ENCODE data around the gene DNAJB2.
"Not testable (repeated sequence)": the region's sequence is repeated elsewhere in the genome, so short reads cannot be mapped to it uniquely, and the experiment has no call there.

DNA sequence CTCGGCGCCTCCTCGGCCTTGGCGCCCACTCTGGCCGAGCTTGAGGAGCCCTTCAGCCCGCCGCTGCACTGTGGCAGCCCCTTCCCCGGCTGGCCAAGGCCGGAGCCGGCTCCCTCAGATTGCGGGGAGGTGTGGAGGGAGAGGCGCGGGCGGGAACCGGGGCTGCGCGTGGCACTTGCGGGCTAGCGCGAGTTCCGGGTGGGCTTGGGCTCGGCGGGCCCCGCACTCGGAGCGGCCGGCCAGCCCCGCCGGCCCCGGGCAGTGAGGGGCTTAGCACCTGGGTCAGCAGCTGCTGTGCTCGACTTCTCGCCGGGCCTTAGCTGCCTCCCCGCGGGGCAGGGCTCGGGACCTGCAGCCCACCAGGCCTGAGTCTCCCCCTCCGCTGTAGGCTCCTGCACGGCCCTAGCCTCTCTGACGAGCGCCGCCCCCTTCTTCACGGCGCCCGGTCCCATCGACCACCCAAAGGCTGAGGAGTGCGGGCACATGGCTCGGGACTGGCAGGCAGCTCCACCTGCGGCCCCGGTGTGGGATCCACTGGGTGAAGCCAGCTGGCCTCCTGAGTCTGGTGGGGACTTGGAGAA lies 33.6 kb downstream of the DNAJB2 start:
- TF ChIP-seq, protein P1, sequence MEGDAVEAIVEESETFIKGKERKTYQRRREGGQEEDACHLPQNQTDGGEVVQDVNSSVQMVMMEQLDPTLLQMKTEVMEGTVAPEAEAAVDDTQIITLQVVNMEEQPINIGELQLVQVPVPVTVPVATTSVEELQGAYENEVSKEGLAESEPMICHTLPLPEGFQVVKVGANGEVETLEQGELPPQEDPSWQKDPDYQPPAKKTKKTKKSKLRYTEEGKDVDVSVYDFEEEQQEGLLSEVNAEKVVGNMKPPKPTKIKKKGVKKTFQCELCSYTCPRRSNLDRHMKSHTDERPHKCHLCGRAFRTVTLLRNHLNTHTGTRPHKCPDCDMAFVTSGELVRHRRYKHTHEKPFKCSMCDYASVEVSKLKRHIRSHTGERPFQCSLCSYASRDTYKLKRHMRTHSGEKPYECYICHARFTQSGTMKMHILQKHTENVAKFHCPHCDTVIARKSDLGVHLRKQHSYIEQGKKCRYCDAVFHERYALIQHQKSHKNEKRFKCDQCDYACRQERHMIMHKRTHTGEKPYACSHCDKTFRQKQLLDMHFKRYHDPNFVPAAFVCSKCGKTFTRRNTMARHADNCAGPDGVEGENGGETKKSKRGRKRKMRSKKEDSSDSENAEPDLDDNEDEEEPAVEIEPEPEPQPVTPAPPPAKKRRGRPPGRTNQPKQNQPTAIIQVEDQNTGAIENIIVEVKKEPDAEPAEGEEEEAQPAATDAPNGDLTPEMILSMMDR (IDR thresholded peaks at IDR 0.05; ENCODE audit: low read depth, low read length): not testable (repeated sequence)
- not testable (repeated sequence) for TF ChIP-seq EZH2phosphoT487 (IDR thresholded peaks at IDR 0.05; ENCODE audit: low read depth)

Data from OCI-LY3 (cell line).